Fibroblast of lung (primary cell): ENCODE results near the gene ERBB4. TPM values are rescaled to one million over a fixed set of nuclear protein-coding genes. Genes with fewer than 3 reads are reported as not detected.
A peak's percentile ranks its signal among the peaks of the same experiment; 100 is the strongest.

Experiments
- DNase-seq, 2 donors: peaks; one replicate each; pipeline versions ENCODE4 v3.0.0 to v3.0.0-alpha.2; 2010; ENCODE audit warnings: low read depth in 2 of 2
- H2AFZ ChIP-seq: 2 replicates; pipeline ENCODE4 v1.5.1; 2012; ENCODE audit warnings: low read length, control low read depth, inconsistent platforms
- H3K27ac ChIP-seq: 2 replicates; pipeline ENCODE4 v1.5.1; 2011; ENCODE audit warnings: low read length, control low read depth; ENCODE audit not compliant: insufficient read depth
- H3K27me3 ChIP-seq: 2 replicates; pipeline ENCODE4 v1.5.1; 2011; ENCODE audit warnings: mild to moderate bottlenecking, low read length; ENCODE audit not compliant: control insufficient read depth, insufficient read depth
- H3K36me3 ChIP-seq: 2 replicates; pipeline ENCODE4 v1.5.1; 2011; ENCODE audit warnings: low read length; ENCODE audit not compliant: control insufficient read depth, insufficient read depth
- H3K4me1 ChIP-seq: 2 replicates; pipeline ENCODE4 v1.5.1; 2011; ENCODE audit warnings: low read length; ENCODE audit not compliant: control insufficient read depth, insufficient read depth; ENCODE audit errors: extremely low read depth
- H3K4me2 ChIP-seq: 2 replicates; pipeline ENCODE4 v1.5.1; 2011; ENCODE audit warnings: low read length, control low read depth; ENCODE audit not compliant: insufficient read depth; ENCODE audit errors: extremely low read depth
- H3K4me3 ChIP-seq, 4 experiments: fragments of 200-600 bp in 1 of 4; sonication (generic) in 1 of 4; replicated peaks in 1 of 4; 2 replicates each; pipeline ENCODE4 v1.5.1; 2011 to 2016; ENCODE audit warnings: low read length in 4 of 4, low read depth in 3 of 4, mild to moderate bottlenecking in 3 of 4, control low read depth in 2 of 4, inconsistent platforms in 1 of 4, mixed read lengths in 1 of 4; ENCODE audit not compliant: insufficient read depth in 1 of 4; ENCODE audit errors: control extremely low read depth in 1 of 4
- H3K79me2 ChIP-seq: 2 replicates; pipeline ENCODE4 v1.5.1; 2012; ENCODE audit warnings: mild to moderate bottlenecking, low read length, inconsistent platforms; ENCODE audit not compliant: control insufficient read depth, insufficient read depth
- H3K9ac ChIP-seq: 2 replicates; pipeline ENCODE4 v1.5.1; 2011; ENCODE audit warnings: mild to moderate bottlenecking, low read length, control low read depth; ENCODE audit not compliant: insufficient read depth
- H3K9me3 ChIP-seq: 2 replicates; pipeline ENCODE4 v1.5.1; 2012; ENCODE audit warnings: low read depth, low read length; ENCODE audit not compliant: control insufficient read depth, insufficient read depth
- H4K20me1 ChIP-seq: 2 replicates; pipeline ENCODE4 v1.5.1; 2011; ENCODE audit warnings: low read length; ENCODE audit not compliant: control insufficient read depth, insufficient read depth; ENCODE audit errors: extremely low read depth
- CTCF ChIP-seq, 2 donors: IDR thresholded peaks in 1 of 2; conservative IDR thresholded peaks in 1 of 2; 1 replicate in 1 of 2; 2 replicates in 1 of 2; pipeline ENCODE4 v1.5.1; 2011 to 2012; ENCODE audit warnings: low read length in 2 of 2, control low read depth in 1 of 2, inconsistent platforms in 1 of 2, low read depth in 1 of 2, mild to moderate bottlenecking in 1 of 2
- EZH2 ChIP-seq: IDR thresholded peaks from 2 replicates; pipeline ENCODE4 v1.5.1; 2012; ENCODE audit warnings: low read length, control low read depth, mild to moderate bottlenecking; ENCODE audit errors: missing control alignments
- polyA plus RNA-seq, 2 donors: library from polyadenylated mRNA; depleted of rRNA in 1 of 2; stranded (reverse) in 1 of 2; unstranded in 1 of 2; fragments of >200 nt; gene quantifications; 2 replicates each; pipeline ENCODE4 v1.2.1, GENCODE V29; 2011 to 2012; ENCODE audit warnings: missing spikeins in 1 of 2
- total RNA-seq: library from RNA; depleted of rRNA; stranded (reverse); fragments of >200 nt; gene quantifications from 2 replicates; pipeline ENCODE4 v1.2.1, GENCODE V29; 2014

Gene ERBB4
- total and polyA plus RNA-seq, 2 donors (not counting 1 experiment from before 2014, with no cell fraction given): 0.08 to 0.17 TPM

GRCh38 chr2:212392544-212392943, 146.1 kb downstream of the ERBB4 start:
- no peak overlapping the region for H3K4me2 ChIP-seq
- no peak overlapping the region for H2AFZ ChIP-seq

DNA sequence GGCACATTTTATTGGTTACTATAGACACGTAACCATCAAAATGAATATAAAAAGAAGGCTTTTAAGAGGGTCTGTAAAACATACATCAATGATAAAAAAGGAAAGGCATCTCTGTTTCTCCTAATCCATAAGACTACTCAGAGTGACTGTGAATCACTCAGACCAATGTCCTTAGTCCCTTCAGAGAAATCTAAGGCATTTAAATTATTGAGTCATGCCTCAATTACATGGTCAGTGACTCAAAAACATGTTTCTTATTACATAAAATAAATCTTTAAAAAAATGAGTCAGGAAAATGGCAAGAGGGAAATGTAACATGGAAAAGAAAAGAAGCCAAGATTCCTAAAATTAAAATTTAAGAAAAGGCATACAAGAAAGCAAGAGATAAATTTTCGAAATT, 146.6 kb downstream of the ERBB4 start:
- no peaks in the 10 kb centered on the region for H3K27me3 ChIP-seq
- H2AFZ ChIP-seq: no peak overlapping the region
- DNase-seq: peak in 1 of 2 donors; percentile 59
- no peak overlapping the region for H3K4me2 ChIP-seq
- no peaks in the 10 kb centered on the region for H3K79me2 ChIP-seq
- H3K4me3 ChIP-seq: no peak overlapping the region
- no peak overlapping the region for H3K27ac ChIP-seq
- no peaks in the 10 kb centered on the region for H3K9me3 ChIP-seq
- H4K20me1 ChIP-seq: no peaks in the 10 kb centered on the region
- H3K4me1 ChIP-seq: no peaks in the 10 kb centered on the region
- no peak for TF ChIP-seq CTCF (conservative IDR thresholded peaks at IDR 0.05 in 1 of 2, IDR thresholded peaks at IDR 0.05 in 1 of 2; ENCODE audit: low read depth in 1 of 2, low read length in 2 of 2)
- TF ChIP-seq EZH2: no peak
- H3K36me3 ChIP-seq: no peaks in the 10 kb centered on the region
- H3K9ac ChIP-seq: no peak overlapping the region

More at GRCh38 chr2:212392544-212392943, 146.1 kb downstream of the ERBB4 start:
- no peak for DNase-seq
- Histone ChIP-seq H4K20me1 (no peaks in the 10 kb centered on the region), H3K4me3 (no peak overlapping the region), H3K9ac (no peak overlapping the region), H3K79me2 (no peaks in the 10 kb centered on the region), H3K27me3 (no peaks in the 10 kb centered on the region), H3K4me1 (no peaks in the 10 kb centered on the region), H3K27ac (no peak overlapping the region), H3K9me3 (no peaks in the 10 kb centered on the region), H3K36me3 (no peaks in the 10 kb centered on the region)
- no peak for TF ChIP-seq CTCF (conservative IDR thresholded peaks at IDR 0.05 in 1 of 2, IDR thresholded peaks at IDR 0.05 in 1 of 2; ENCODE audit: low read depth in 1 of 2, low read length in 2 of 2)
- TF ChIP-seq EZH2: no peak

DNA sequence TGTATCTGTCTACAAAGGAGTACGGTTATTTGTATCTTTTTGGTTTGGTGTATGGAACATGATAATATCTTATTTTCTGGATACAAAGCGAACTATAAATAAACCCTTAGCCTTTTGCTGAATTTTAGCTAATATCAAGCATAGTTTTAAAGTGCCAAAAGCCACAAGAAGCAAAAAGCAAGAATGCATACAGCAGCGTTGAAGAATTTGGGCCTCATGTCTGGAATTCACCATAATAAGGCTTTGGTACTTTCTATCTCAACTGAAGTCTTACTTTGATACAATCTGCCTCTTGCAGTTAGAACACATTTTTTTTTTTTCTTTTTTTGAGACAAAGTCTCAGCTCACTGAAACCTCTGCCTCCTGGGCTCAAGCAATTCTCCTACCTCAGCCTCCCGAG, 151.5 kb downstream of the ERBB4 start:
- Histone ChIP-seq H3K79me2 (no peaks in the 10 kb centered on the region), H3K27me3 (no peaks in the 10 kb centered on the region), H3K4me1 (no peaks in the 10 kb centered on the region), H3K27ac (no peak overlapping the region), H3K9ac (no peak overlapping the region), H3K4me2 (no peak overlapping the region), H3K4me3 (no peak overlapping the region), H3K9me3 (no peaks in the 10 kb centered on the region), H3K36me3 (no peaks in the 10 kb centered on the region), H4K20me1 (no peaks in the 10 kb centered on the region), H2AFZ (no peak overlapping the region)
- DNase-seq: peak in 1 of 2 donors; percentile 76
- TF ChIP-seq EZH2 (no peak), CTCF (conservative IDR thresholded peaks at IDR 0.05 in 1 of 2, IDR thresholded peaks at IDR 0.05 in 1 of 2; ENCODE audit: low read depth in 1 of 2, low read length in 2 of 2) (no peak)
